DOHH2 (cell line): Measurements from ENCODE around the gene KRT80.

Source experiments
- H3F3A ChIP-seq: fragments of 200-600 bp; sonication (generic), shearing (Covaris generic); 2 replicates; pipeline ENCODE4 v1.6.0; 2016; ENCODE audit warnings: antibody characterized with exemption, mild to moderate bottlenecking; ENCODE audit not compliant: control insufficient read depth, insufficient read depth
- H3K27ac ChIP-seq: fragments of 200-600 bp; sonication (generic); 2 replicates; pipeline ENCODE4 v1.5.1; 2014; ENCODE audit warnings: low read depth, mild to moderate bottlenecking, low read length, moderate library complexity
- H3K27me3 ChIP-seq: fragments of 200-600 bp; sonication (generic); 2 replicates; pipeline ENCODE4 v1.6.1; 2014; ENCODE audit warnings: mild to moderate bottlenecking, low read length, mixed read lengths; ENCODE audit not compliant: control insufficient read depth
- H3K36me3 ChIP-seq: fragments of 200-600 bp; sonication (generic); 2 replicates; pipeline ENCODE4 v1.6.1; 2014; ENCODE audit warnings: mild to moderate bottlenecking, low read length, moderate library complexity, mixed read lengths; ENCODE audit not compliant: control insufficient read depth
- H3K4me1 ChIP-seq: fragments of 200-600 bp; sonication (generic); 2 replicates; pipeline ENCODE4 v1.6.1; 2014; ENCODE audit warnings: mild to moderate bottlenecking, low read length, mixed read lengths; ENCODE audit not compliant: control insufficient read depth
- H3K4me2 ChIP-seq: fragments of 200-600 bp; sonication (generic); 2 replicates; pipeline ENCODE4 v1.6.0; 2014; ENCODE audit warnings: mild to moderate bottlenecking, low read length, moderate library complexity
- H3K4me3 ChIP-seq: fragments of 200-600 bp; sonication (generic); 2 replicates; pipeline ENCODE4 v1.5.1; 2014; ENCODE audit warnings: mild to moderate bottlenecking, low read length, mixed read lengths
- H3K79me2 ChIP-seq: fragments of 200-600 bp; sonication (generic); 2 replicates; pipeline ENCODE4 v1.6.1; 2014; ENCODE audit warnings: mild to moderate bottlenecking, low read length, mixed read lengths; ENCODE audit not compliant: control insufficient read depth
- H3K9me2 ChIP-seq: fragments of 200-600 bp; sonication (generic); replicated peaks from 2 replicates; pipeline ENCODE4 v1.6.1; 2014; ENCODE audit warnings: mild to moderate bottlenecking, low read length, mixed read lengths; ENCODE audit not compliant: control insufficient read depth
- H3K9me3 ChIP-seq: fragments of 200-600 bp; sonication (generic); 2 replicates; pipeline ENCODE4 v1.6.1; 2014; ENCODE audit warnings: antibody characterized with exemption, low read length, mixed read lengths; ENCODE audit not compliant: control insufficient read depth, insufficient read depth
- H4K20me1 ChIP-seq: fragments of 200-600 bp; sonication (generic); 2 replicates; pipeline ENCODE4 v1.6.0; 2014; ENCODE audit warnings: low read depth, mild to moderate bottlenecking, antibody characterized with exemption, low read length, moderate library complexity; ENCODE audit not compliant: control insufficient read depth, insufficient read depth
- EZH2phosphoT487 ChIP-seq: fragments of 200-600 bp; sonication (generic); IDR thresholded peaks from 2 replicates; pipeline ENCODE4 v1.6.1; 2017; ENCODE audit warnings: borderline replicate concordance, mild to moderate bottlenecking, antibody characterized with exemption, low read length, moderate library complexity, mixed read lengths
- TF ChIP-seq, protein P1 (sequence below): fragments of 200-600 bp; sonication (generic); IDR thresholded peaks from one replicate; pipeline ENCODE4 v1.5.1; 2014; ENCODE audit warnings: antibody characterized with exemption, mild to moderate bottlenecking, low read depth, low read length; ENCODE audit not compliant: poor library complexity, severe bottlenecking

The KRT80 gene

DNA sequence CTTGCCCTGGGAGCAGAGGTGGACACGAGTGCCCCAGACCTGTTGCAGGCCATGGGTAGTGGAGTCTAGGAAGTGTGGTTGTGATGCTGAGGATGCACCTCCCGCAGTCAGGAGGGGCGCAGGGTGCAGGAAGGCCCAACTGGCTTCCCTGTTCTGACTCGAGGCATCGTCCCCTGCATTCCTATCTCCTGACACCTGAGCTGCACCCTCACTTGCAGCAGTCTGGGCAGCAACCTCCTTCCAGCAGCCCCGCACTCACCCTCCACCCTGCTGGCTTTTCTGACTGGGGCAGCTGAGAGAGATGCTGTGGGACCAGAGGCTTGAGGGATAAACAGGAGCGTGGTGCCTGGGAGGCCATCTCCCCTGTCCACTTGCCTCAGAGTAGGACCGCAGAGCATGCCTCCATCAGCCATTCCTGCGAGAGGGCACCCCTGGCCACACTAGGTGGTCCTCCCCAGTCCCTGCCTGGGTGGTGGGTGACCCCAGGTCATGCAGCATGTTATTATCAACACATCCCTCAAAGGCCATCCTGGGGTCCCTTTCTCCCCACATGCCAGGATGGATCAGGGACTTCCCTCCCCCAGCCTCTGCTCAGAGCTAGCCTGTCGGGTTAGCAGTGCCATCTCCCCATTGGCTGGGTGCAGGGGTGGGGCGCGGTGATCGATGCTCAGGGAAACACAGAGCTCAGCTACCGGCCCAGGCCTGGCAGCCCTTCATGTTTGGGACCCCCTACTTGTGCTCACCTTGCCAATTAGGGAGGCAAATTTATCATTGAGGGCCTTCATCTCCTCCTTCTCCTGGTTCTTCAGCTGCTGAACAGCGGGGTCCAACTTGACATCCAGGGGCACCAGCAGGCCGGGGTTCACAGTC, 719 bp downstream of the KRT80 start:
- H3K27me3 ChIP-seq: 0 out of 2 replicates have a peak, but pooled peaks cover 2% of the 10 kb centered on the region
- no peaks in the 10 kb centered on the region for H3F3A ChIP-seq
- no peaks in the 10 kb centered on the region for H3K9me3 ChIP-seq
- no peaks in the 10 kb centered on the region for H4K20me1 ChIP-seq
- no peaks in the 10 kb centered on the region for H3K9me2 ChIP-seq
- no peak overlapping the region for H3K4me3 ChIP-seq
- no peaks in the 10 kb centered on the region for H3K36me3 ChIP-seq
- H3K4me1 ChIP-seq: no peaks in the 10 kb centered on the region
- H3K79me2 ChIP-seq: no peaks in the 10 kb centered on the region
- H3K4me2 ChIP-seq: no peak overlapping the region
- H3K27ac ChIP-seq: no peak overlapping the region
- TF ChIP-seq, protein P1, sequence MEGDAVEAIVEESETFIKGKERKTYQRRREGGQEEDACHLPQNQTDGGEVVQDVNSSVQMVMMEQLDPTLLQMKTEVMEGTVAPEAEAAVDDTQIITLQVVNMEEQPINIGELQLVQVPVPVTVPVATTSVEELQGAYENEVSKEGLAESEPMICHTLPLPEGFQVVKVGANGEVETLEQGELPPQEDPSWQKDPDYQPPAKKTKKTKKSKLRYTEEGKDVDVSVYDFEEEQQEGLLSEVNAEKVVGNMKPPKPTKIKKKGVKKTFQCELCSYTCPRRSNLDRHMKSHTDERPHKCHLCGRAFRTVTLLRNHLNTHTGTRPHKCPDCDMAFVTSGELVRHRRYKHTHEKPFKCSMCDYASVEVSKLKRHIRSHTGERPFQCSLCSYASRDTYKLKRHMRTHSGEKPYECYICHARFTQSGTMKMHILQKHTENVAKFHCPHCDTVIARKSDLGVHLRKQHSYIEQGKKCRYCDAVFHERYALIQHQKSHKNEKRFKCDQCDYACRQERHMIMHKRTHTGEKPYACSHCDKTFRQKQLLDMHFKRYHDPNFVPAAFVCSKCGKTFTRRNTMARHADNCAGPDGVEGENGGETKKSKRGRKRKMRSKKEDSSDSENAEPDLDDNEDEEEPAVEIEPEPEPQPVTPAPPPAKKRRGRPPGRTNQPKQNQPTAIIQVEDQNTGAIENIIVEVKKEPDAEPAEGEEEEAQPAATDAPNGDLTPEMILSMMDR: no peak
- no peak for TF ChIP-seq EZH2phosphoT487

DNA sequence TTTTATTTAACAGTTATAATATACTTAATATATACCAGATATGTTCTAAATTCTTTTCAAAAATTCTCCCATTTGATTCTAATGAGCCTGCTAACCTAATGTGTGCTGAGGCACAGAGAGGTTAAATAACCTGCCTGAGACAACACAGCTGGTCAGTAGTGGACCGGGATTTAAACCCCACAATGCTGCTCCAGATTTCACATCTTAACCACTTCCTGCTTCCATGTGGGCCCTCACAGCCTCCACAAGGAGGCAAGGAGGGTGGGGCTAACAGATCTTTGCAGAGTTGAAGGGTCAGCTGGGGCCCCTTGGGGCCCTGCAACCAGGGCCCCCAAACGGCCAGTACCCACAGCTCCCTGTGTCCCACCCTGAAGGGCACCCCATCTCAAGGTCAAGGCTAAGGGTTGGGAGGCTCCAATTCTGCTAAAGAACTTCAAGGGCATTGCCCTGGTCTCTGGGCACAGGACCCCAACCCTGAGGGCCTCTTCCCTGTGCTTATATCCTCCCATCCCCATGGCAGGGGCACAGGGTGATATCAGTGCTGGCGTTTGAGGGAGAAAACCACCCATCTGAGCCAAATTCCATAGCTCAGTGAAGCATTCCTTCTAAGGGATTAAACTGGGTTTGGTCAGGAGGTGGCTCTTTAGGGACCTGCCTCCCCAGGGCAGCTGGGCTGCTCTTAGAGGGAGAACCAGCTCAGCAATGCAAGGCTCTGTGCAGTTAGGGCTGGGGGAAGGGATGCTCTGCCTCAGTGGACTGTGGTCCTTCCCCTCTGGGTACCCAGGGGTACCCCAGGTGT, 2.2 kb downstream of the KRT80 start:
- TF ChIP-seq, protein P1: no peak
- TF ChIP-seq EZH2phosphoT487: no peak
- no peaks in the 10 kb centered on the region for H3K4me1 ChIP-seq
- H3K27ac ChIP-seq: no peak overlapping the region
- no peaks in the 10 kb centered on the region for H3K36me3 ChIP-seq
- H3F3A ChIP-seq: no peaks in the 10 kb centered on the region
- H3K9me3 ChIP-seq: no peaks in the 10 kb centered on the region
- no peak overlapping the region for H3K4me2 ChIP-seq
- H3K9me2 ChIP-seq: no peaks in the 10 kb centered on the region
- no peaks in the 10 kb centered on the region for H3K79me2 ChIP-seq
- H4K20me1 ChIP-seq: no peaks in the 10 kb centered on the region
- no peak overlapping the region for H3K4me3 ChIP-seq
- H3K27me3 ChIP-seq: 0 out of 2 replicates have a peak, but pooled peaks cover 2% of the 10 kb centered on the region

DNA sequence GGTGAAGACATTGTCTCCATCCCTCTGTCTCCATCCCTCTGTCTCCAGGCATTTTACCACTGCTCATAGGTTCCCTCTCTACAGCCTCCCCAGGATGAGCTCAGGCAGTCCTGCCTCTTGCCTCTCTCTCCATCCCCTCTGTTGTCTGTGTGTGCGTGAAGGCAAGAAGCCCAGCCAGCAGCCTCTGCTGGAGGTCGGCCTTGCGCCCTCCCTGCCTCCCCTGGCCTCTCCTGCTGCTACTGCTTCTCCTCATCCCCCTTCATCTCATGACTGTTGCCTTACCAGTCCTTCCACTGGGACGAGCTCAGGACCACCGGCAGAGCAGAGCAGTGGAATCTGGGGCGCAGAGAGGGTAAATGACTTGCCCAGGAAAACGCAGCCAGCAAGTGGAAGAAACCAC, 3.2 kb downstream of the KRT80 start:
- Histone ChIP-seq H3K4me3 (no peak overlapping the region), H3K4me1 (no peaks in the 10 kb centered on the region), H3K9me2 (no peaks in the 10 kb centered on the region), H3K27me3 (no peaks in the 10 kb centered on the region), H3K9me3 (no peaks in the 10 kb centered on the region), H3F3A (no peaks in the 10 kb centered on the region), H3K79me2 (no peaks in the 10 kb centered on the region), H3K27ac (no peak overlapping the region), H3K4me2 (no peak overlapping the region), H3K36me3 (no peaks in the 10 kb centered on the region), H4K20me1 (no peaks in the 10 kb centered on the region)
- TF ChIP-seq EZH2phosphoT487: no peak
- TF ChIP-seq, protein P1: no peak
